ENCODE results near the gene USH2A. TPM values are rescaled to one million over a fixed set of nuclear protein-coding genes. Genes with fewer than 3 reads are reported as not detected.

Gene USH2A
- polyA plus RNA-seq, 2 of the 4 experiments (the other 2 are of a cell fraction) = not detected

DNA sequence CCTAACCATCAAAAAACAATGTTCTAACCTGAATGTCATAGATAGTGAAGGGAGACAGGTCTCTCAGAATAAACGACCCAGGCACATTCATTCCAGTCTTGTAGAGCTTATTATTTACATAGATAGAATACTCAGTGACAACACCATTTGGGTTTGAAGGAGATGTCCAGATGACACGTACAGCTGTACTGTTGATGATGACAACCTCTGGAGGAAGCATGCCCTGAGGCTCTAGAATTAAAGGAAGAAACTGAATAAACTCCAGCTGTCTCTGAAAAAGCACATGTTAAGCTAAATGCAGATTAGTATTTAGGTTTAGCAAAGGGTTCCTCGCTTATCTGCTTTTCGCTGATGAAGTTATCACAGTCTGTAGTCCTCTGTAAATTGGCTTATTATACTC, 579.0 kb downstream of the USH2A start (continued):
- TF ChIP-seq MAZ (IDR thresholded peaks at IDR 0.05; ENCODE audit: borderline replicate concordance, low read depth, low read length) = no peak

DNA sequence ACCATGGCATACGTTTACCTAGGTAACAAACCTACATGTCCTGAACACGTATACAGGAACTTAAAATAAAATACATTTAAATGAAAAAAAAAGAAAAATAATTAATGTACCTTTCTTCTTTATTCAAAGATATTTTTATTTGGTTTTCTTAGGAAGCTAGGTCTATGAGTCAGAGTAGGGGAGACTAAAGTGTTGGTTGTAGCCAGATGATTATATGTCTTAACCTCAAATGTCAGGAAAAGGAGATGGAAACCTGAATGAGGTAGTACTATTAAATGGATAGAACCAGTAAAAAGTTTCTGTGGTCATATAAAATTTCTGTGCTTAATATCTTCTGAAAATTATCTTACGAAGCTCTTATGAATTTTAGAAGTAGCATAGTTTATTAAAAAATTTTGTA, 580.3 kb downstream of the USH2A start:
- TF ChIP-seq MAFK (IDR thresholded peaks at IDR 0.05; ENCODE audit: partially characterized antibody) (no peak), GATA3 (IDR thresholded peaks at IDR 0.05; ENCODE audit: borderline replicate concordance) (no peak), CHD4 (IDR thresholded peaks at IDR 0.05; ENCODE audit: borderline replicate concordance) (no peak), TP53 (CRISPR knock-in tag; IDR thresholded peaks at IDR 0.05) (no peak), HDAC2 (IDR thresholded peaks at IDR 0.05) (no peak), CTCF (IDR thresholded peaks at IDR 0.05) (no peak), EHMT2 (IDR thresholded peaks at IDR 0.05; ENCODE audit: low read depth) (no peak)
- POLR2A ChIA-PET = no interaction called here
- CTCF ChIA-PET = no interaction called here
- Histone ChIP-seq H3K4me1 (no peaks in the 10 kb centered on the region), H3K4me2 (no peak overlapping the region), H3K27ac (no peak overlapping the region), H3K9me3 (no peaks in the 10 kb centered on the region), H3K4me3 (no peak overlapping the region)
- no peak for ATAC-seq
- 8% methylated on average over 3 of the region's 3 CpGs for WGBS (ENCODE audit: missing lambda C conversion rate)
- FAIRE-seq = no peak
- DNase-seq (ENCODE audit: low read depth in 1 of 2, low spot score in 1 of 2) = no peak

DNA sequence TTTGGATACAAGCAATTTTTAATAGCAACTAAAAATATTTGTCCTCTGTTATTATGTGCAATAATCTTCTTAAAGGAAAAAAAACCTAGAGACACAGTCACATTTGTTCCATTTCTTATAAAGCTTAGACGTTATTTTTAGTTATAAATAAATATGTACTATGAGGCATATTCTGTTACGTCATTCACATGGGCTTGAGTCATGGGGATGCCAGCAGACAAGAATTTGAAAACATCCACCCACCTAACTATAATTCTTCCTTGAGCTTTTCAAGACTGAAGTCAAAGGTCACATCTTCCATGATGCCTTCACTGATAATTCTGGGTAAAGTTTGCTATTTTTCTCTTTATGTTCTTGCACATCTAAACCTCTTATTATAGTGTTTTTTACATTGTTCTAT, 587.3 kb downstream of the USH2A start:
- Histone ChIP-seq H3K4me3 (no peak overlapping the region), H3K4me1 (no peaks in the 10 kb centered on the region), H3K27ac (no peak overlapping the region), H3K4me2 (no peak overlapping the region), H3K9me3 (no peaks in the 10 kb centered on the region)
- ChIA-PET CTCF (interaction anchor here (0.6 kb wide), 1 partner anchor 215 kb away, joined by 3 read pairs; no protein-coding TSS in a partner anchor), POLR2A (no interaction called here)
- DNase-seq (ENCODE audit: low read depth in 1 of 2, low spot score in 1 of 2) (no peak), FAIRE-seq (no peak), ATAC-seq (no peak)
- 0% methylated on average over 2 of the region's 2 CpGs for WGBS (ENCODE audit: missing lambda C conversion rate)
- TF ChIP-seq MAFK (IDR thresholded peaks at IDR 0.05; ENCODE audit: partially characterized antibody) (no peak), RFX5 (IDR thresholded peaks at IDR 0.05) (no peak), HOXA7 (CRISPR knock-in tag; IDR thresholded peaks at IDR 0.05) (no peak), RARB (CRISPR knock-in tag; IDR thresholded peaks at IDR 0.05) (no peak), EP300 (IDR thresholded peaks at IDR 0.05) (no peak), TFCP2L1 (CRISPR knock-in tag; IDR thresholded peaks at IDR 0.05) (no peak), NFE2L2 (conservative IDR thresholded peaks at IDR 0.05; ENCODE audit: low read length) (no peak), RCOR1 (IDR thresholded peaks at IDR 0.05; ENCODE audit: low read depth, low read length) (no peak), CTCF (IDR thresholded peaks at IDR 0.05) (no peak), EHMT2 (IDR thresholded peaks at IDR 0.05; ENCODE audit: low read depth) (no peak), CHD4 (IDR thresholded peaks at IDR 0.05; ENCODE audit: borderline replicate concordance) (no peak), HOXB13 (CRISPR knock-in tag; IDR thresholded peaks at IDR 0.05; ENCODE audit: low read depth) (no peak), KDM1A (IDR thresholded peaks at IDR 0.05; ENCODE audit: low read depth) (no peak)
- TF ChIP-seq, protein P1, sequence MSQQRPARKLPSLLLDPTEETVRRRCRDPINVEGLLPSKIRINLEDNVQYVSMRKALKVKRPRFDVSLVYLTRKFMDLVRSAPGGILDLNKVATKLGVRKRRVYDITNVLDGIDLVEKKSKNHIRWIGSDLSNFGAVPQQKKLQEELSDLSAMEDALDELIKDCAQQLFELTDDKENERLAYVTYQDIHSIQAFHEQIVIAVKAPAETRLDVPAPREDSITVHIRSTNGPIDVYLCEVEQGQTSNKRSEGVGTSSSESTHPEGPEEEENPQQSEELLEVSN (IDR thresholded peaks at IDR 0.05; ENCODE audit: borderline replicate concordance, low read depth) = no peak
- TF ChIP-seq, protein P2, sequence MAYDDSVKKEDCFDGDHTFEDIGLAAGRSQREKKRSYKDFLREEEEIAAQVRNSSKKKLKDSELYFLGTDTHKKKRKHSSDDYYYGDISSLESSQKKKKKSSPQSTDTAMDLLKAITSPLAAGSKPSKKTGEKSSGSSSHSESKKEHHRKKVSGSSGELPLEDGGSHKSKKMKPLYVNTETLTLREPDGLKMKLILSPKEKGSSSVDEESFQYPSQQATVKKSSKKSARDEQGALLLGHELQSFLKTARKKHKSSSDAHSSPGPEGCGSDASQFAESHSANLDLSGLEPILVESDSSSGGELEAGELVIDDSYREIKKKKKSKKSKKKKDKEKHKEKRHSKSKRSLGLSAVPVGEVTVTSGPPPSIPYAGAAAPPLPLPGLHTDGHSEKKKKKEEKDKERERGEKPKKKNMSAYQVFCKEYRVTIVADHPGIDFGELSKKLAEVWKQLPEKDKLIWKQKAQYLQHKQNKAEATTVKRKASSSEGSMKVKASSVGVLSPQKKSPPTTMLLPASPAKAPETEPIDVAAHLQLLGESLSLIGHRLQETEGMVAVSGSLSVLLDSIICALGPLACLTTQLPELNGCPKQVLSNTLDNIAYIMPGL (CRISPR knock-in tag; IDR thresholded peaks at IDR 0.05; ENCODE audit: borderline replicate concordance) = no peak
